ENCODE data around the gene POLG2. TPM values are rescaled to one million over a fixed set of nuclear protein-coding genes. Genes with fewer than 3 reads are reported as not detected.

POLG2 gene
- total and polyA plus RNA-seq, 4 donors = 5.4 to 17.8 (median 11.4) TPM

DNA sequence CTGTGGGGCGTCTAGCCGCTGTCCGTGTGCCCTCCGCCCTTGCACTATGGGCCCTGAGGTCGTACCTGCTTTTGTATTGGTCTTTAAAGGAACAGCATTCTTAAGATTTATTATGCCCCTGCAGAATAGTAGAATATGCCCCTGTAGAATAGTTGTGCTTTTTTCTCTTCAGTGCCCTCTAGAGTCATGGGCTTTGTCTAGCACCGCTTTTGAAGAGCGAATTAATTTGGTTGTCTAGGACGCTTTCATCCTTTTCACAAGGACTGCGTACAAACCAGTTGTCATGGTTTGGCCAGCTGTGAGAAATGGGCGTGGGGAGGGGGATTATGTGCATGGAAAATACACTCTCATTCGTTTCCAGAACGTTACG is 10.5 kb upstream of the POLG2 start:
- TF ChIP-seq, protein P1, sequence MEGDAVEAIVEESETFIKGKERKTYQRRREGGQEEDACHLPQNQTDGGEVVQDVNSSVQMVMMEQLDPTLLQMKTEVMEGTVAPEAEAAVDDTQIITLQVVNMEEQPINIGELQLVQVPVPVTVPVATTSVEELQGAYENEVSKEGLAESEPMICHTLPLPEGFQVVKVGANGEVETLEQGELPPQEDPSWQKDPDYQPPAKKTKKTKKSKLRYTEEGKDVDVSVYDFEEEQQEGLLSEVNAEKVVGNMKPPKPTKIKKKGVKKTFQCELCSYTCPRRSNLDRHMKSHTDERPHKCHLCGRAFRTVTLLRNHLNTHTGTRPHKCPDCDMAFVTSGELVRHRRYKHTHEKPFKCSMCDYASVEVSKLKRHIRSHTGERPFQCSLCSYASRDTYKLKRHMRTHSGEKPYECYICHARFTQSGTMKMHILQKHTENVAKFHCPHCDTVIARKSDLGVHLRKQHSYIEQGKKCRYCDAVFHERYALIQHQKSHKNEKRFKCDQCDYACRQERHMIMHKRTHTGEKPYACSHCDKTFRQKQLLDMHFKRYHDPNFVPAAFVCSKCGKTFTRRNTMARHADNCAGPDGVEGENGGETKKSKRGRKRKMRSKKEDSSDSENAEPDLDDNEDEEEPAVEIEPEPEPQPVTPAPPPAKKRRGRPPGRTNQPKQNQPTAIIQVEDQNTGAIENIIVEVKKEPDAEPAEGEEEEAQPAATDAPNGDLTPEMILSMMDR (IDR thresholded peaks at IDR 0.05; ENCODE audit: control extremely low read depth, extremely low read depth) = peak; percentile 43
- H3K27me3 ChIP-seq (ENCODE audit: control insufficient read depth in 3 of 3, insufficient read depth in 3 of 3, low read length in 2 of 3) = no peaks in the 10 kb centered on the region
- peaks cover 0 to 23% (median 19%) of the 10 kb centered on the region in 5 donors for H3K4me1 ChIP-seq (ENCODE audit: control insufficient read depth in 5 of 5, insufficient read depth in 5 of 5, low read length in 5 of 5)
- ATAC-seq (ENCODE audit: insufficient read depth, low FRiP score) (peak; percentile 9), DNase-seq (peak; percentile 77 to 92 (median 91))
- H3K9me3 ChIP-seq (ENCODE audit: control insufficient read depth in 4 of 4, insufficient read depth in 3 of 4, low read length in 3 of 4) = no peaks in the 10 kb centered on the region
- H3K4me3 ChIP-seq = peak overlapping the region; percentile 79
- peaks cover 14 to 49% (median 35%) of the 10 kb centered on the region in 4 donors for H3K36me3 ChIP-seq (ENCODE audit: control insufficient read depth in 4 of 4, insufficient read depth in 4 of 4, low read length in 4 of 4)
- peak overlapping the region; percentile 93 to 100 for H3K27ac ChIP-seq (ENCODE audit: low read depth in 1 of 2, low read length in 1 of 2)
- 0 to 1% methylated on average over 13 of the region's 13 CpGs for WGBS, 2 donors
- H3K9ac ChIP-seq (ENCODE audit: insufficient read depth in 1 of 2, low read length in 2 of 2) = peak overlapping the region; percentile 93 to 100

DNA sequence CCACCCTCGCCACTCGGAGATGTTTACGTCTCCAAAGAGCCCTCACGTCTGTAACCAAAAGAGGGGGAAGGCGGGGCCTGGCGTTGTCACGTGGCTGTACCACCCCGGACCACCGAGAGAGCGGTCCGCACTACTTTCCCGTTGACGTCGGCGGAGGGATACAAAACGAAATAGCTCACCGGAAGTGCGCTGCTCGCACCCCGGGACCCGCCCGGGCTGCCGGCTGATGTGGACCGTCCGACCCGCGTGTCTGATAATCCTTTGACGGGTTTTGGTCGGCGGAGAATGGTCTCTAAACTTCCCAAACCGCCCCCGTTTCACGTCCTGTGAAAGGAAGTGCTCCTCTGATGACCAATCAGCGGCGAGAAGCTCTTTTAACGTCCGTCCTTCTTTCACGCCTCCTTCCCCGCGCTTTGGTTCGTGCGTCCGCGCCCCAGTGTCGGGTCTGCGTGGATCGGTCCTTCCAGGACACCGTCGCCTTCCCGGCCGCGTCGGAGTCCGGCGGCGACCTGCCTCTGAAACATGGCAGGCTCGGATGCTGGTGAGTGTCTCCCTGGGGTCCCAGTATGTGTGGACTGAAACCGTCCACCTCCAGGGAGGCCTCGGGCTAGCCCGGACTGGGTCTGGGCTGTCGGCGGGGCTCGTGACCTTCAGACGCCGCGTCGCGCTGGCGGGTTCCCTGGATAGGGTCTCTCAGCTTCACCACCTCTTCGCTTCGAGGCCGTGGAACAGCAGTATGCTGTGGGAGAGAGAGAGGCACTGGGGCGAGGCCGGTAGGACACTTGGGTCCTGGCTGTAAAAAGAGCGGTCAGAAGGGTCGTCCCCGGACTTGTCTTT is 9.9 kb upstream of the POLG2 start, which contains the start of gene CEP95:
CEP95 (plus strand) TSS at position 402 of the 837 bp plus-strand sequence; CDS start at position 523, 121 bp downstream.
- WGBS, 2 donors = 0% methylated on average over 76 to 77 of the region's 77 CpGs
- peak within 1 kb of the TSS; percentile 99 for H3K4me3 ChIP-seq
- H3K27me3 ChIP-seq (ENCODE audit: control insufficient read depth in 3 of 3, insufficient read depth in 3 of 3, low read length in 2 of 3) = no peaks in the 10 kb centered on the region
- DNase-seq (peak; percentile 99), ATAC-seq (ENCODE audit: insufficient read depth, low FRiP score) (peak; percentile 78)
- peak within 1 kb of the TSS; percentile 100 for H3K9ac ChIP-seq (ENCODE audit: insufficient read depth in 1 of 2, low read length in 2 of 2)
- peak within 1 kb of the TSS; percentile 93 to 100 for H3K27ac ChIP-seq (ENCODE audit: low read depth in 1 of 2, low read length in 1 of 2)
- peaks cover 0 to 23% (median 19%) of the 10 kb centered on the region in 5 donors for H3K4me1 ChIP-seq (ENCODE audit: control insufficient read depth in 5 of 5, insufficient read depth in 5 of 5, low read length in 5 of 5)
- H3K9me3 ChIP-seq (ENCODE audit: control insufficient read depth in 4 of 4, insufficient read depth in 3 of 4, low read length in 3 of 4) = no peaks in the 10 kb centered on the region
- H3K36me3 ChIP-seq (ENCODE audit: control insufficient read depth in 4 of 4, insufficient read depth in 4 of 4, low read length in 4 of 4) = peaks cover 15 to 54% (median 37%) of the 10 kb centered on the region in 4 donors
- TF ChIP-seq, protein P1 (IDR thresholded peaks at IDR 0.05; ENCODE audit: control extremely low read depth, extremely low read depth) = no peak

DNA sequence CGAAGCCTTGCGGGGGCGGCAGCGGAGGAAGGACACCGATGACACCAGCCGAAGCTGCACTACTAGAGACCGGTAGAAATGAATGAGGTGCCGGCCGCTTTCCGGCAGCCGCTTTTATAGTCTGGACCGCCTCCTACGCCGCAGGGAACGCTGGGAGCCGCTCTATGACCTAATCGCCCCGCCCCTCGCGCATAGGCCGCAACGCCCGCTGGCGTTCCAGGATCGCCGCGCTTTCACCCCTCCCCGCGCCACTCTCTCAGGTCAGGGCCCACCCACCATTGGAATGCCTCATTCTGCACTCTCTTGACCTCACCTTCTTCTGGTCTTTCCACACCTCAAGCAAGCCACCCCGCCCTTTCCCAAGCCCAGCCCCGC is 9.3 kb upstream of the POLG2 start, which contains the start of gene DDX5:
DDX5 (minus strand) TSS at position 89 of the 375 bp plus-strand sequence. CDS start 170 bp downstream, outside the sequence.
- H3K4me3 ChIP-seq = peak within 1 kb of the TSS; percentile 99
- WGBS, 2 donors = 0 to 1% methylated on average over 29 to 31 of the region's 31 CpGs
- DNase-seq (peak; percentile 97 to 98 (median 98)), ATAC-seq (ENCODE audit: insufficient read depth, low FRiP score) (peak; percentile 79)
- H3K9me3 ChIP-seq (ENCODE audit: control insufficient read depth in 4 of 4, insufficient read depth in 3 of 4, low read length in 3 of 4) = no peaks in the 10 kb centered on the region
- TF ChIP-seq, protein P1 (IDR thresholded peaks at IDR 0.05; ENCODE audit: control extremely low read depth, extremely low read depth) = no peak
- H3K4me1 ChIP-seq (ENCODE audit: control insufficient read depth in 5 of 5, insufficient read depth in 5 of 5, low read length in 5 of 5) = peaks cover 0 to 23% (median 19%) of the 10 kb centered on the region in 5 donors
- H3K9ac ChIP-seq (ENCODE audit: insufficient read depth in 1 of 2, low read length in 2 of 2) = peak within 1 kb of the TSS; percentile 100
- H3K36me3 ChIP-seq (ENCODE audit: control insufficient read depth in 4 of 4, insufficient read depth in 4 of 4, low read length in 4 of 4) = peaks cover 18 to 60% (median 40%) of the 10 kb centered on the region in 4 donors
- peak within 1 kb of the TSS; percentile 93 to 100 for H3K27ac ChIP-seq (ENCODE audit: low read depth in 1 of 2, low read length in 1 of 2)
- H3K27me3 ChIP-seq (ENCODE audit: control insufficient read depth in 3 of 3, insufficient read depth in 3 of 3, low read length in 2 of 3) = no peaks in the 10 kb centered on the region
